ENCODE measurements around the gene SDHC.

DNA sequence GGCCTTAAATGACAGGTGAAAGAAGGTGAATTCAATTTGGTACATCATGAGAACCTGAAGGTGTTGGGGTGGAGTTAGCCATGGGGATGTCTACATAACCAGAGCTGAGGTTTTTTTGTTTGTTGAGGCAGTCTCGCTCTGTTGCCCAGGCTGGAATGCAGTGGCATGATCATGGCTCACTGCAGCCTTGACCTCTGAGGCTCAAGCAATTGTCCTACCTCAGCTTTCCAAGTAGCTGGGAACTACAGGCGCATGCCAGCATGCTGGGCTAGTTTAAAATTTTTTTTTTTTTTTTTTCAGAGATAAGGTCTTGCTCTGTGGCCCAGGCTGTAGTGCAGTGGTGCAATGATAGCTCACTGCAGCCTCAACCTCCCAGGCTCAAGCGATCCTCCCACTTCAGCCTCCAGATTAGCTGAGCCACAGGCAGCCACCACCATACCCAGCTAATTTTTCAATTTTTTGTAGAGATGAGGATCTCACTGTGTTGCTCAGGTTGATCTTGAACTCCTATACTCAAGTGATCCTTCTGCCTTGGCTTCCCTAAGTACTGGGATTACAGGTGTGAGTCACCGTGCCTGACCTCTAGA, 2.5 kb upstream of the SDHC start:
- TF ChIP-seq TCF7L2 (IDR thresholded peaks at IDR 0.05; ENCODE audit: borderline replicate concordance, extremely low read depth, insufficient read depth, insufficient read length) (no peak), CEBPB (IDR thresholded peaks at IDR 0.05; ENCODE audit: low read depth) (no peak), POLR2A (IDR thresholded peaks at IDR 0.05; ENCODE audit: borderline replicate concordance, extremely low read depth, insufficient read depth, insufficient read length) (no peak), SRF (IDR thresholded peaks at IDR 0.05; ENCODE audit: low read depth) (no peak), SIN3A (IDR thresholded peaks at IDR 0.05; ENCODE audit: low read depth) (no peak), RAD21 (IDR thresholded peaks at IDR 0.05; ENCODE audit: low read depth) (no peak)
- TF ChIP-seq, protein P1, sequence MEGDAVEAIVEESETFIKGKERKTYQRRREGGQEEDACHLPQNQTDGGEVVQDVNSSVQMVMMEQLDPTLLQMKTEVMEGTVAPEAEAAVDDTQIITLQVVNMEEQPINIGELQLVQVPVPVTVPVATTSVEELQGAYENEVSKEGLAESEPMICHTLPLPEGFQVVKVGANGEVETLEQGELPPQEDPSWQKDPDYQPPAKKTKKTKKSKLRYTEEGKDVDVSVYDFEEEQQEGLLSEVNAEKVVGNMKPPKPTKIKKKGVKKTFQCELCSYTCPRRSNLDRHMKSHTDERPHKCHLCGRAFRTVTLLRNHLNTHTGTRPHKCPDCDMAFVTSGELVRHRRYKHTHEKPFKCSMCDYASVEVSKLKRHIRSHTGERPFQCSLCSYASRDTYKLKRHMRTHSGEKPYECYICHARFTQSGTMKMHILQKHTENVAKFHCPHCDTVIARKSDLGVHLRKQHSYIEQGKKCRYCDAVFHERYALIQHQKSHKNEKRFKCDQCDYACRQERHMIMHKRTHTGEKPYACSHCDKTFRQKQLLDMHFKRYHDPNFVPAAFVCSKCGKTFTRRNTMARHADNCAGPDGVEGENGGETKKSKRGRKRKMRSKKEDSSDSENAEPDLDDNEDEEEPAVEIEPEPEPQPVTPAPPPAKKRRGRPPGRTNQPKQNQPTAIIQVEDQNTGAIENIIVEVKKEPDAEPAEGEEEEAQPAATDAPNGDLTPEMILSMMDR (IDR thresholded peaks at IDR 0.05 in 2 of 3, conservative IDR thresholded peaks at IDR 0.05 in 1 of 3; ENCODE audit: borderline replicate concordance in 1 of 3, insufficient read depth in 1 of 3, low read depth in 2 of 3, low read length in 2 of 3): no peak
- TF ChIP-seq, protein P2, sequence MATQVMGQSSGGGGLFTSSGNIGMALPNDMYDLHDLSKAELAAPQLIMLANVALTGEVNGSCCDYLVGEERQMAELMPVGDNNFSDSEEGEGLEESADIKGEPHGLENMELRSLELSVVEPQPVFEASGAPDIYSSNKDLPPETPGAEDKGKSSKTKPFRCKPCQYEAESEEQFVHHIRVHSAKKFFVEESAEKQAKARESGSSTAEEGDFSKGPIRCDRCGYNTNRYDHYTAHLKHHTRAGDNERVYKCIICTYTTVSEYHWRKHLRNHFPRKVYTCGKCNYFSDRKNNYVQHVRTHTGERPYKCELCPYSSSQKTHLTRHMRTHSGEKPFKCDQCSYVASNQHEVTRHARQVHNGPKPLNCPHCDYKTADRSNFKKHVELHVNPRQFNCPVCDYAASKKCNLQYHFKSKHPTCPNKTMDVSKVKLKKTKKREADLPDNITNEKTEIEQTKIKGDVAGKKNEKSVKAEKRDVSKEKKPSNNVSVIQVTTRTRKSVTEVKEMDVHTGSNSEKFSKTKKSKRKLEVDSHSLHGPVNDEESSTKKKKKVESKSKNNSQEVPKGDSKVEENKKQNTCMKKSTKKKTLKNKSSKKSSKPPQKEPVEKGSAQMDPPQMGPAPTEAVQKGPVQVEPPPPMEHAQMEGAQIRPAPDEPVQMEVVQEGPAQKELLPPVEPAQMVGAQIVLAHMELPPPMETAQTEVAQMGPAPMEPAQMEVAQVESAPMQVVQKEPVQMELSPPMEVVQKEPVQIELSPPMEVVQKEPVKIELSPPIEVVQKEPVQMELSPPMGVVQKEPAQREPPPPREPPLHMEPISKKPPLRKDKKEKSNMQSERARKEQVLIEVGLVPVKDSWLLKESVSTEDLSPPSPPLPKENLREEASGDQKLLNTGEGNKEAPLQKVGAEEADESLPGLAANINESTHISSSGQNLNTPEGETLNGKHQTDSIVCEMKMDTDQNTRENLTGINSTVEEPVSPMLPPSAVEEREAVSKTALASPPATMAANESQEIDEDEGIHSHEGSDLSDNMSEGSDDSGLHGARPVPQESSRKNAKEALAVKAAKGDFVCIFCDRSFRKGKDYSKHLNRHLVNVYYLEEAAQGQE (IDR thresholded peaks at IDR 0.05; ENCODE audit: low read depth): no peak

Measured in HCT116 (cell line).